SK-MEL-5 (cell line): ENCODE data around the gene CHST9. TPM values are rescaled to one million over a fixed set of nuclear protein-coding genes. Genes with fewer than 3 reads are reported as not detected.

Experiments
- DNase-seq: peaks from one replicate; pipeline ENCODE4 v3.0.0-alpha.2; 2016; ENCODE audit warnings: low read depth, low spot score
- in situ Hi-C: cut with HindIII; loops from 2 replicates; pipeline ENCODE4 v1.10.0; 2016; ENCODE audit warnings: low sequenced_read_pairs, high pct_unique_total_duplicates, low pct_unique_long_range_greater_than_20kb
- total RNA-seq: library from RNA; depleted of rRNA; stranded (reverse); fragments of >200 nt; shearing (Covaris generic); gene quantifications from 2 replicates; pipeline ENCODE4 v1.2.3, GENCODE V29; 2014

The CHST9 gene
- total RNA-seq, 1 experiment from 2014 or later = not detected

DNA sequence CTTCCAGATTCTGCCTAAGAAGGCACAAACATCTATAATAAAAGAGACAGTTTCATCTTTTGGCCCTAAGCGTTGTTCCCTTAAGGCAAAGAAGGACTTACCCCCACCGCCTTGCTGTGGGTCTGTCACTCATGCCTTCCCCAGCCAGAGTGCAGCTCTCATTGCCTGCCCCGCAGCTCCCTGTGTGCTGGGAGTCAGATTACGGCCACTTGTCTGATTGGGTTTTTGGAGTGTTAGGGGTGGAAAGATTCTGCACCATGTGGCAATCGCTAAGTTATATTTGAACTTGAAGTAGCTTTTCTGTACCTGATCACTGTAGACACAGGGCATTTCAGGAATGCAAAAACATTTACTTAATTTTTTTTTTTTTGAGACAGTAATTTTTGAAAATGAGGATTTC is 319.6 kb downstream of the CHST9 start, which contains the start of gene AQP4:
Gene AQP4 (minus strand): TSS at position 151 of the 400 bp plus-strand sequence. CDS start 18 bp downstream, at position 133.
- no peak for DNase-seq
- in situ Hi-C loops = no loop called here

GRCh38 chr18:26864658-26865057 is 320.4 kb downstream of the CHST9 start:
- no peak for DNase-seq
- in situ Hi-C loops = no loop called here

DNA sequence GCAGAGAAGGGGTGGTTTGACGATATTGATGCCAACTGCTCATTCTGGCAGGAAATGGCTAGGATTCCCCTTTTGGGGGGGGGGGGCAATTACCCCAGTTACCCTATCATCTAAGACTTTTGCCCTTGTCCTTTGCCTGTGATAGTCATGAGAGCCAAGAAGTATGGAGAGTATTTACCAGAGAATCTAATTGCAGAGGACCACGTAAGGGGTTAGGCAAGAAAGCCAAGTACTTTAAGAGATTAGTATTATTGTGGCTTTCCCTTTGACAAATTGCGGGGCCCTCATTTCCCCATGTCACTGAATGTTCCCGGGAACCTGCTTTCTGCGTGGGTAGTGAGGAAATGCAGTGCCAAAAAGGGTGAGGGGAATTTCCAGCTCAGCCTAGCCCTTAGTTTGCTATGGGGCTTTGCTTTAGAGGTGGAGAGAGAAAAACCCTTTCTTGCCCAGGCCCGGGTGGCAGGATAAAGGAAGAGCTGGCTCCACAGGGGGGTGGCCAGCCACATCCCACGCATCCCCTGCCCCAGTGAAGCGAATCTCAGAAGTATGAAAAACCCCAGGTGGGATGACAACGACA is 321.1 kb downstream of the CHST9 start:
- DNase-seq = no peak
- in situ Hi-C loops = no loop called here

- no peak for DNase-seq
- in situ Hi-C loops = no loop called here
These were observed 321.8 kb downstream of the CHST9 start for GRCh38 chr18:26863122-26863879.

- in situ Hi-C loops = no loop called here
- DNase-seq = no peak
These were observed 323.0 kb downstream of the CHST9 start for GRCh38 chr18:26862084-26862483.
